ENCODE measurements around the gene ROR2.
"Not testable (repeated sequence)": the region's sequence is repeated elsewhere in the genome, so short reads cannot be mapped to it uniquely, and the experiment has no call there.

The ROR2 gene

GRCh38 chr9:91546574-91546973, 403.5 kb downstream of the ROR2 start:
- no peak for DNase-seq

- DNase-seq: no peak
These were observed 408.3 kb downstream of the ROR2 start for GRCh38 chr9:91541734-91542133.

- not testable (repeated sequence) for DNase-seq
These were observed 409.5 kb downstream of the ROR2 start for GRCh38 chr9:91540506-91540905.

- no peak for DNase-seq
These were observed 413.8 kb downstream of the ROR2 start for GRCh38 chr9:91536211-91536691.

- no peak for DNase-seq
These were observed 415.7 kb downstream of the ROR2 start for GRCh38 chr9:91534374-91534773.

GRCh38 chr9:91533382-91533781, 416.6 kb downstream of the ROR2 start:
- DNase-seq: no peak

- DNase-seq: no peak
These were observed 417.7 kb downstream of the ROR2 start for GRCh38 chr9:91532325-91532724.

GRCh38 chr9:91530829-91531228, 419.2 kb downstream of the ROR2 start:
- DNase-seq: no peak

GRCh38 chr9:91522481-91522880, 427.5 kb downstream of the ROR2 start:
- no peak for DNase-seq

- no peak for DNase-seq
These were observed 430.3 kb downstream of the ROR2 start for GRCh38 chr9:91519520-91520277.

- no peak for DNase-seq
These were observed 431.6 kb downstream of the ROR2 start for GRCh38 chr9:91518462-91518861.

GRCh38 chr9:91517801-91518200, 432.2 kb downstream of the ROR2 start:
- DNase-seq: no peak

- DNase-seq: not testable (repeated sequence)
These were observed 432.7 kb downstream of the ROR2 start for GRCh38 chr9:91517332-91517731.

- no peak for DNase-seq
These were observed 433.3 kb downstream of the ROR2 start for GRCh38 chr9:91516777-91517176.

GRCh38 chr9:91516081-91516480, 433.9 kb downstream of the ROR2 start:
- DNase-seq: no peak

GRCh38 chr9:91515074-91515687, 434.8 kb downstream of the ROR2 start:
- peak; percentile 3 to 21 for DNase-seq
